Superior temporal gyrus (tissue), 1 donor: ENCODE measurements around the gene SPTA1.

ENCODE experiments used
- DNase-seq: peaks from one replicate; pipeline ENCODE4 v3.0.0-alpha.2; 2016; ENCODE audit errors: extremely low spot score

SPTA1 gene

GRCh38 chr1:158572226-158572625 is 114.3 kb downstream of the SPTA1 start:
- DNase-seq = no peak

GRCh38 chr1:158570480-158570879 is 116.0 kb downstream of the SPTA1 start, which contains the start of gene OR6P1:
Gene OR6P1, minus strand, starts transcription at chr1:158570580. Its CDS starts 6,976 bp downstream, at chr1:158563604.
- no peak for DNase-seq

GRCh38 chr1:158564608-158565007 is 121.9 kb downstream of the SPTA1 start:
- DNase-seq = no peak

- DNase-seq = no peak
Measured at GRCh38 chr1:158563853-158564252, 122.7 kb downstream of the SPTA1 start.
